Superior temporal gyrus (tissue), 1 donor: ENCODE measurements around the gene TMEM144.
"Not testable (repeated sequence)": the region's sequence is repeated elsewhere in the genome, so short reads cannot be mapped to it uniquely, and the experiment has no call there.

ENCODE experiments used
- DNase-seq: peaks from one replicate; pipeline ENCODE4 v3.0.0-alpha.2; 2016; ENCODE audit errors: extremely low spot score

TMEM144 gene

GRCh38 chr4:158190718-158191117 is 19.6 kb upstream of the TMEM144 start:
- DNase-seq, result no peak

- DNase-seq, result no peak
Observed at GRCh38 chr4:158192439-158193158, 17.7 kb upstream of the TMEM144 start.

GRCh38 chr4:158193171-158193749 is 17.0 kb upstream of the TMEM144 start:
- peak; percentile 95 for DNase-seq

- peak; percentile 74 for DNase-seq
Observed at GRCh38 chr4:158195297-158195696, 15.0 kb upstream of the TMEM144 start.

GRCh38 chr4:158197194-158197776 is 13.0 kb upstream of the TMEM144 start:
- DNase-seq, result no peak

GRCh38 chr4:158200214-158200613 is 10.1 kb upstream of the TMEM144 start:
- DNase-seq, result no peak

GRCh38 chr4:158201322-158201721 is 9.0 kb upstream of the TMEM144 start:
- DNase-seq, result no peak

GRCh38 chr4:158201876-158202275 is 8.4 kb upstream of the TMEM144 start:
- DNase-seq, result no peak

- no peak for DNase-seq
Observed at GRCh38 chr4:158202481-158202880, 7.8 kb upstream of the TMEM144 start.

GRCh38 chr4:158203436-158203835 is 6.8 kb upstream of the TMEM144 start:
- DNase-seq, result no peak

GRCh38 chr4:158203929-158204328 is 6.4 kb upstream of the TMEM144 start:
- no peak for DNase-seq

- no peak for DNase-seq
Observed at GRCh38 chr4:158208963-158209640, 1.2 kb upstream of the TMEM144 start.

- no peak for DNase-seq
Observed at GRCh38 chr4:158211222-158211621, 936 bp downstream of the TMEM144 start.

- no peak for DNase-seq
Observed at GRCh38 chr4:158213466-158213865, 3.2 kb downstream of the TMEM144 start.

- DNase-seq, result no peak
Observed at GRCh38 chr4:158214856-158215255, 4.6 kb downstream of the TMEM144 start.

GRCh38 chr4:158217763-158218162 is 7.5 kb downstream of the TMEM144 start:
- no peak for DNase-seq

GRCh38 chr4:158219623-158220022 is 9.3 kb downstream of the TMEM144 start:
- no peak for DNase-seq

GRCh38 chr4:158224318-158224717 is 14.0 kb downstream of the TMEM144 start:
- DNase-seq, result not testable (repeated sequence)

GRCh38 chr4:158224999-158225398 is 14.7 kb downstream of the TMEM144 start:
- not testable (repeated sequence) for DNase-seq

- not testable (repeated sequence) for DNase-seq
Observed at GRCh38 chr4:158227880-158228279, 17.6 kb downstream of the TMEM144 start.

GRCh38 chr4:158228399-158228798 is 18.1 kb downstream of the TMEM144 start:
- not testable (repeated sequence) for DNase-seq

GRCh38 chr4:158229768-158230167 is 19.5 kb downstream of the TMEM144 start:
- peak; percentile 82 for DNase-seq

GRCh38 chr4:158234671-158235070 is 24.4 kb downstream of the TMEM144 start:
- no peak for DNase-seq
